ENCODE measurements around the gene RPRD2.
A peak's percentile ranks its signal among the peaks of the same experiment; 100 is the strongest.
"Not testable (repeated sequence)": the region's sequence is repeated elsewhere in the genome, so short reads cannot be mapped to it uniquely, and the experiment has no call there.

Gene RPRD2

DNA sequence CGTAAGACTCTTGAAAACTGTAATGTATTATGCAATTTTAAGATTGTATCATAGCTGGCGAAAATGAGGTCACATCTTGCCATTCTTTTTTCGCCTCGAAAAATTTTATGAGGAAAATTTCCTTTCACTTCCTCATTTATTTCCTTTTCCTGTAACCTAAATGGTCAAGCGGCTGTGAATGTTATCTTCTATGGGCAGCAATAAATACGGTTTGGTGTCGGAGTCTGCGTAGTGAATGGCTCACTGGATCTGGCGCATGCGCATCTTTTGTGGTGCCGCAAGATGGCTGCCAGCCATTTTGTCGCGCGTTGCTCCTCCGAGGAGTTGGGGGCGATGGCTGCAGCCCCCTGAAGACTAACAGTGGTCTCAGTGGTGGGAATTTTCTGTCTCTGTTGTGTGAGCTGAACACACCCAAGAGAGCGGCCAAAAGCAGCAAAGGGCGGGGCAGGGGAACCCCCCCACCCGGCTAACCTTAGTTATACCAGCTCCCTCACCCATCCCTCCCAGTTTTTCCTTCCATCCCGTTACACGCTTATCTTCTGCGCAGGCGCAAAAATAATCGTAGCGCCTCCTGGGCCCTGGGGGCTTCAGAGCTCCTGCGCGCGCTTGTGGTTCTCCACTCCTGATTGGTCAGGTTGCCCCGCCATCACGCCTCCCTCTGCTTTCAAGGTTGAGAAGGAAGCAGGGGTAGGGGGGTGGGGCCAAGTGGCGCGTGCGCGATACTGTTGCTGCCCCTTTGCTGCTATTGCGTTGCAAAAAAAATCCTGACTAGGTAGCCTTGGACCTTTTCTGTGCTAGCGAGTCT, at the start of gene RPRD2:
Gene RPRD2, plus strand, starts transcription at position 722 of the 805 bp plus-strand sequence. CDS start 568 bp downstream, outside the sequence.
- DNase-seq (ENCODE audit: low spot score), result peak; percentile 99

DNA sequence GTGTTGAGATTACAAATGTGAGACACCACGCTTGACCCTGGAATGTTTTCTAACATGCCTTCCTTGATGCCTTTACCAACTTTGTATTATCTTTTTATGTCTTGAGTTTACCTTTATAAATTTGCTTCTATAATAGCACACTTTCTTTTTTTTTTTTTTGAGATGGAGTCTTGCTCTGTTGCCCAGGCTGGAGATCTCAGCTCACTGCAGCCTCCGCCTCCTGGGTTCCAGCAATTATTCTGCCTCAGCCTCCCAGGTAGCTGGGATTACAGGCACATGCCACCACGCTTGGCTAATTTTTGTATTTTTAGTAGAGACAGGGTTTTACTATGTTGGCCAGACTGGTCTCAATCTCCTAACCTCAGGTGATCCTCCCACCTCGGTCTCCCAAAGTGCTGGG, 49.3 kb upstream of the RPRD2 start:
- FAIRE-seq, result not testable (repeated sequence)

More for the DNA sequence above, at the start of gene RPRD2:
- no peak for FAIRE-seq

DNA sequence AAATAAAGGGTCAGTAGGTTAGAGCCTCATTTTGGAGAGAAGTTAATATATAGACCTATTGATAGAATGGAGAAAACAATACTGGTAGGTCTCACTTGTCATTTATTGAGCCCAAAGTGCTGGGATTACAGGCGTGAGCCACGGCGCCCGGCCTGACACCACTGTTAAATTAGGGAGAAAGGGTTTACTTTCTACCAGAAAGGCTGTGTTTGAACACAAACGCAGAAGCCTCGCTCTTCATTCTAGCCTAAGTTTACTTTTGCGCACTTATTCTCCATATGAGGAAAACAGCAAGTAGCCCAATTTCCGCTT, 43.3 kb upstream of the RPRD2 start:
- FAIRE-seq, result no peak
- DNase-seq (ENCODE audit: low spot score), result no peak

More for the DNA sequence above, 49.3 kb upstream of the RPRD2 start:
- DNase-seq (ENCODE audit: low spot score), result not testable (repeated sequence)

DNA sequence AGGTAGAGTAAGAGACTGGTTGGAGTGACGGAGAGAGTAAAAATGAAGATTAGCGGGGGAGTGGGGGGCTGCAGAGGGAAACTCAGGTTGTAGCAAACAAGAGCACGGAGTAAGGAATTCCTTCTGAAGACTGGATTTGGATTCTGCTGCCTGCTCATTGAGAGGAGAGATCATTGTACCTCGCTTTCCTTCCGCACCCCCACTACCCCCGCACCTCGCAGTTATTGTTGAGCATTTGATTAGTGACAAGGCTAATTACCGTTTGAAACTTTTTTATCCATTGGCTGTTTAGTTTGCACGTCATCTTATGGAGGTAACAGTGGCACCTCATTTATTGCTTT, 42.2 kb upstream of the RPRD2 start:
- FAIRE-seq, result no peak
- no peak for DNase-seq (ENCODE audit: low spot score)

DNA sequence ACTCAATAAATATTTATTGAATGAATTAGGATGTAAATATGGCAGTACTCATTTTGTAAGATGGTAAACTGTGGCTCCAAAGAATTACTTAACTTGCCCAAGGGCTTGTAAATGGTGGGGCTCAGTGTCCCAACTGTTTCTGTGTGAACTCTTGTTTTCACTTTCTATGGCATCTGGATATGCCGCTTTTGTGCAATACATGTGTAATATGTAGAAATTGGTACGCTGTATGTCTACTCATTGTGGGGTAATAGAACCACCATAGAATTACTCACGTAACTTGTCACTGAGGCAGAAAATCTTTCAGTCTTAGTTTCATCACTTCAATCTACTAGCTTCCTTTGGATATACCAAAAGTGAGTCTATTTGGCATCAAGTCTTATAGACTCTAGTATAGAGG, 41.6 kb upstream of the RPRD2 start:
- FAIRE-seq, result no peak
- DNase-seq (ENCODE audit: low spot score), result no peak

DNA sequence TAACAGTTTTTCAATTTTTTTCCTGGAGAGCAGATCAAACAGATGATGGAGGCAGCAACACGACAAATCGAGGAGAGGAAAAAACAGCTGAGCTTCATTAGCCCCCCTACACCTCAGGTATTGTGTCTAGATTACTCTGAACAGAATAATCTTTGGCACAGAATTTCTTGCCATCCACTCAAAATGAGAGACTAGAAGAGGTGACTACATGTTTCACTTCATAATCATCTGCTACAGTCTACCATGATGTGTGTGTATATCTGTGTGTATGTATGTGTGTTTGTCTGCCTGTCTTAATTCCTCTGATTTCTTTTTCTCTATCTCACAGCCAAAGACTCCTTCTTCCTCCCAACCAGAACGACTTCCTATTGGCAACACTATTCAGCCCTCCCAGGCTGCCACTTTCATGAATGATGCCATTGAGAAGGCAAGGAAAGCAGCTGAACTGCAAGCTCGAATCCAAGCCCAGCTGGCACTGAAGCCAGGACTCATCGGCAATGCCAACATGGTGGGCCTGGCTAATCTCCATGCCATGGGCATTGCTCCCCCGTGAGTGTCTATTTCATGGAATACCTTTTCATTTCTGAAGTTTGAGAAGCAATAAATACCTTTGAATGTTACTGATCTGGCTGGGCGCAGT, 31.2 kb upstream of the RPRD2 start:
- FAIRE-seq (no peak), DNase-seq (ENCODE audit: low spot score) (no peak)

GRCh38 chr1:150346316-150346715, 17.6 kb upstream of the RPRD2 start:
- FAIRE-seq (no peak), DNase-seq (ENCODE audit: low spot score) (no peak)

DNA sequence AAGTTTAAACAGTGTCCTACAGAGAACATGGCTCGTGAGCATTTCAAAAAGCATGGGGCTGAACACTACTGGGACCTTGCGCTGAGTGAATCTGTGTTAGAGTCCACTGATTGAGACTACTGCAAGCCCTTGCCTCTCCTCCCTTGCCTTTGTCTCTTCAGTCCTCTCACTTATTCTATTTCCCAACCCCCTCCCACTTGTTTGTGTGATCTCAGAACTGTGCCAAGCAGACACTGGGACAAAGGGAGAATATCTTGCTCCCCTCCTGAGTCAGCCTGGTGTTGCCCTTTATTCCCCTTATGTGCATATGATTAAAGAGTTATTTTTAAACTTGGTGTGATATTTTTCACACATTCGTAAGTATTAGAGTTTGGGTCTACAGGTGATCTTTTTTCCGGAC, 11.1 kb upstream of the RPRD2 start:
- DNase-seq (ENCODE audit: low spot score) (no peak), FAIRE-seq (no peak)

GRCh38 chr1:150362721-150363425, 1.1 kb upstream of the RPRD2 start:
- FAIRE-seq (no peak), DNase-seq (ENCODE audit: low spot score) (no peak)

DNA sequence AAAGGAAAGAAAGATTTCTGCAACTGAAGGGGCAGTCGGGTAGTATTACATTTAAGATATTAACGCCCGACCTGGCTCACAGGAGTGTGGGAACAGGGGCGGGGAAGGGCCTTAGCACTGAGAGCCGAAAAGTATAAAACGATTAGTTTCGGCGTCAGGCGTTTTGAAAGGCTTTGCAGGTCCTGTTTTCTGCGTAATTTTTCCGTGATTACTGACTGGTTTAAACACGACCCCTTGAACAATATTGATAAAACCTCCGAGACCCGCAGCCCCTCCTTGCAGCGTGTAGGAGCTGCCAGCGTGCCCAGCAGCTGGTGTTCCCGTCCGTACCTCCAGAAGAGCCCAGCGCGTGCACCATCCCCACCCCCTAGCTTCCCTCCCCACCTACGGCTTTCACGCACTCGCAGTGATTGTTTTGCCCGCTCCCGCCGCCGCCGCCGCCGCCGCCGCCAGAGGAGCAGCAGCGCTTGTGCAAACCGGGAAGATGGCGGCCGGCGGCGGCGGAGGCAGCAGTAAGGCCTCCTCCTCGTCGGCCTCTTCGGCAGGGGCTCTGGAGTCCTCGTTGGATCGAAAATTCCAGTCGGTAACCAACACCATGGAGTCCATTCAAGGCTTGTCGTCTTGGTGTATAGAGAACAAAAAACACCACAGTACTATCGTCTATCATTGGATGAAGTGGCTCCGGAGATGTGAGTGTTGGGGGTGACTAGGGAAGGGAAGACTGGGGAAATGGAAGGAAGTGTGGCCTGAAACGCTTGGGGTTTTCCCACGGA, 470 bp downstream of the RPRD2 start:
- FAIRE-seq (no peak), DNase-seq (ENCODE audit: low spot score) (peak; percentile 73)

- FAIRE-seq (no peak), DNase-seq (ENCODE audit: low spot score) (no peak)
Measured at GRCh38 chr1:150365941-150366340, 2.0 kb downstream of the RPRD2 start.

- no peak for DNase-seq (ENCODE audit: low spot score)
- no peak for FAIRE-seq
Measured at GRCh38 chr1:150366416-150367296, 2.7 kb downstream of the RPRD2 start.

DNA sequence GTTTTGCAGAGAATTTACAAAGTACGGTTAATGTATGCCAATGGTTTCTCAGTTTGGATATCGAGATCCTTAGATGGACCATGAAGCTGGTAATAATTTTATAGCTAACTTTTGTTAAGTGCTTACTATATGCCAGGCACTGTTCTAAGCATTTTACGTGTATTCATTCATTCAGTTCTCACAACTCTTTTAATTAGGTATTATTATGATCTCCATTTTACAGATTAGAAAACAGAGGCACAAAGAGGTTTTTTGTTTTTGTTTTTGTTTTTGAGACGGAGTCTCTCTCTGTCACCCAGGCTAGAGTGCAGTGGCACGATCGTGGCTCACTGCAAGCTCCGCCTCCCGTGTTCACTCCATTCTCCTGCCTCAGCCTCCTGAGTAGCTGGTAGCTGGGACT, 7.2 kb downstream of the RPRD2 start:
- no peak for DNase-seq (ENCODE audit: low spot score)
- FAIRE-seq, result no peak

GRCh38 chr1:150372580-150372979, 8.6 kb downstream of the RPRD2 start:
- no peak for DNase-seq (ENCODE audit: low spot score)
- FAIRE-seq, result no peak

DNA sequence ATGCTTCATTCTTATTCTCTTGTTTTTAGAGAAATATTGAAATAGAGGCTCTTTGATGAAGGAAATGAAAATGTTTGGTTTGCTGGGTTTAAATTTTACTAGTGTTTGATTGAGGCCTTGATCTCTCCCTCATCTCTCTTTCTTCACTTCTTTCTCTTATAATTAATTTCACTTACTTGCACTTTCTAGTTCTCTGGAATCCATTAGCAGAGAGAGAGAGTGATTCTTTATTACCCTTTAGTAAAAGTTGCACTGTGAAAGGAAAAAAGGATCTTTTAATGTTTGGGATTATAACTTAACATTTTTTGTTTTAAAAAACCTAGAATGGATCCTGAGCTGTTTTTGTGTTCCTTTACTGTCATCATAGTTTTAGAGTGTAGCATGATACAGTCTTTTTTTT, 12.2 kb downstream of the RPRD2 start:
- no peak for DNase-seq (ENCODE audit: low spot score)
- no peak for FAIRE-seq

- DNase-seq (ENCODE audit: low spot score) (no peak), FAIRE-seq (no peak)
Measured at GRCh38 chr1:150383631-150384324, 19.8 kb downstream of the RPRD2 start.

GRCh38 chr1:150385537-150386445, 21.8 kb downstream of the RPRD2 start:
- DNase-seq (ENCODE audit: low spot score) (no peak), FAIRE-seq (no peak)

- FAIRE-seq, result no peak
- no peak for DNase-seq (ENCODE audit: low spot score)
Measured at GRCh38 chr1:150386592-150386991, 22.6 kb downstream of the RPRD2 start.

DNA sequence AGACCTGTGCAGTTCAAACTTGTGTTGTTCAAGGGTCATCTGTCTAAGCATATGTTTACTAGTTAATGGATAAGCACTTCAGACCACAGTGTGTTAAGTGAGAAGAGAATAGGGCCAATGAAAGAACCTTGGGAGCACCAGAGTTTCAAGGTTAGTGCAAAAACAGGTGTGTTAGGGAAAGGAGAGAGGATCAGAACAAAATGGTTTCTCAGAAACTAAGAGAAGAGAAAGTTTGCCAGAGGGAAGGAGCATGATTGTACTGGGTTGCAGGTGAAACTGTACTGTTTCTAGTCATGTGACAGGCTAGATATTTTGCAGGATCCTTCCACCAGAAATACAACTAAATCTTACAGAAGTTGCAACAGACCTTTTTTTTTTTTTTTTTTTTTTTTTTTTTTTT, 23.3 kb downstream of the RPRD2 start:
- no peak for FAIRE-seq

More for the DNA sequence above, 23.3 kb downstream of the RPRD2 start:
- no peak for DNase-seq (ENCODE audit: low spot score)
